Measurements from ENCODE around the gene CEP152. TPM values are rescaled to one million over a fixed set of nuclear protein-coding genes. Genes with fewer than 3 reads are reported as not detected.

Gene CEP152
- total RNA-seq, 4 donors from 2014 or later, result 4.2 to 10.5 (median 4.8) TPM

DNA sequence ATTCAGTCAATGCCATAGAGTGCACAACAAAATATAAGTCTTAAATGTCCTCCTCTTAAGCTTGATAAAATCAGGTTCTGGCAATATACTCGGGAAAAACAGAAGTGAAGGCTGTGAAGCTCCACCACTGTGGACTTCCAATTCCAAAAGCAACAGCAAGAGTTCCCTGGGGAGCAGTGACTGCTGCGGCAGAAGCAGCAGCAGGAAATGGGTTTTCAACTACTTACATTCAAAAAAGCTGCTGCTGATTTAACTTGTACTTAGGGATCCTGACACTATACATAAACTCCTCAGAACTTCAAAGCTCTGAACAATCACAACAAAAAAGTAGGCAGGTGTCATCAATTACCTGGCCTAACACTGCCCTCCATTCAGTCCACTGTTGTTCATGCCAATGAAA, 4.7 kb downstream of the CEP152 start:
- H3K36me3 ChIP-seq, result no peaks in the 10 kb centered on the region
- DNase-seq, result no peak
- no peak overlapping the region for H3K27ac ChIP-seq
- H3K27me3 ChIP-seq, result no peaks in the 10 kb centered on the region
- H3K9me3 ChIP-seq, result no peaks in the 10 kb centered on the region
- intact Hi-C loops (cut with DNase I; ENCODE audit: low total_unique reads), result no loop called here
- TF ChIP-seq POLR2A (IDR thresholded peaks at IDR 0.05), result no peak
- TF ChIP-seq, protein P1, sequence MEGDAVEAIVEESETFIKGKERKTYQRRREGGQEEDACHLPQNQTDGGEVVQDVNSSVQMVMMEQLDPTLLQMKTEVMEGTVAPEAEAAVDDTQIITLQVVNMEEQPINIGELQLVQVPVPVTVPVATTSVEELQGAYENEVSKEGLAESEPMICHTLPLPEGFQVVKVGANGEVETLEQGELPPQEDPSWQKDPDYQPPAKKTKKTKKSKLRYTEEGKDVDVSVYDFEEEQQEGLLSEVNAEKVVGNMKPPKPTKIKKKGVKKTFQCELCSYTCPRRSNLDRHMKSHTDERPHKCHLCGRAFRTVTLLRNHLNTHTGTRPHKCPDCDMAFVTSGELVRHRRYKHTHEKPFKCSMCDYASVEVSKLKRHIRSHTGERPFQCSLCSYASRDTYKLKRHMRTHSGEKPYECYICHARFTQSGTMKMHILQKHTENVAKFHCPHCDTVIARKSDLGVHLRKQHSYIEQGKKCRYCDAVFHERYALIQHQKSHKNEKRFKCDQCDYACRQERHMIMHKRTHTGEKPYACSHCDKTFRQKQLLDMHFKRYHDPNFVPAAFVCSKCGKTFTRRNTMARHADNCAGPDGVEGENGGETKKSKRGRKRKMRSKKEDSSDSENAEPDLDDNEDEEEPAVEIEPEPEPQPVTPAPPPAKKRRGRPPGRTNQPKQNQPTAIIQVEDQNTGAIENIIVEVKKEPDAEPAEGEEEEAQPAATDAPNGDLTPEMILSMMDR (IDR thresholded peaks at IDR 0.05), result no peak
- H3K4me3 ChIP-seq, result no peak overlapping the region
- no peaks in the 10 kb centered on the region for H3K4me1 ChIP-seq

DNA sequence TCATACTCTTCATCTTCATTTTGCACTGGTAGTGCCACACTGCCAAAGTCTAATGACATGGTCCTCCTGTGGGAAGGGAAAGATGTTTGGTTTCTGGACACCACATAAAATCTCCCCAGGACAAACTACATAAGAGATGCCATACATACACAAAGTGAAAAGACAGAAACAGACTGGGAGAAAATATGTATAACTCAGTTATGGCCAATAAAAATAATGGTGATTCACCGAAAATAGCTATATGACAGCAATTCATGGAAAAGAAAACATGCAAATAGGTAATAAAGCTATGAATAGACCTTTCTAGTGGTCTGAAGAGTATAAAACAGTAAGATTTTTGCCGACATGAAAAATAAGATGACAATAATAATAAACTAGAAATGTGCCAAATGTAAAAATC, 5.3 kb downstream of the CEP152 start:
- no peaks in the 10 kb centered on the region for H3K27me3 ChIP-seq
- no peaks in the 10 kb centered on the region for H3K4me1 ChIP-seq
- no peak for DNase-seq
- no peaks in the 10 kb centered on the region for H3K9me3 ChIP-seq
- H3K36me3 ChIP-seq, result no peaks in the 10 kb centered on the region
- no peak overlapping the region for H3K4me3 ChIP-seq
- no peak overlapping the region for H3K27ac ChIP-seq
- no peak for TF ChIP-seq POLR2A (IDR thresholded peaks at IDR 0.05)
- TF ChIP-seq, protein P1 (IDR thresholded peaks at IDR 0.05), result no peak
- intact Hi-C loops (cut with DNase I; ENCODE audit: low total_unique reads), result no loop called here

DNA sequence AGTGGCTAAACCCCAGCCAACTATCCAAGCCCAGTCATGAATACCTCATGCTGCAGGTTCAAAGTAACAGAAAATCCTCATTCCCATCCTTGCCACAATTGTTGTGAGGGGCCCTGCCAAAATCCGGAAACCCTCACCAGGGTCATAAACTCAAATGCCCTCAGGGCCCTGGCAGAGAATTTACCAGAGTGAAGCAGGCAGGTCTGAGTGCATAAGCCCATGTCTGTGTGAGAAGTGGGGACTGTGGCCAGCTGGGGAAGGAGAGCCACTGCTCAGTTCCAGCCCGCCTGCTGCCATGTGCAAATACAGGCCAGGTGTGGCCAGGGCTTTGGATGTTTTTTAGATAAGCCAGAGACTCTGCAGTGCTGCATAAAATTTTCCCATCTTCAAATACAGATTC, 7.0 kb downstream of the CEP152 start:
- no peaks in the 10 kb centered on the region for H3K36me3 ChIP-seq
- H3K27me3 ChIP-seq, result no peaks in the 10 kb centered on the region
- H3K9me3 ChIP-seq, result no peaks in the 10 kb centered on the region
- H3K27ac ChIP-seq, result no peak overlapping the region
- no peak overlapping the region for H3K4me3 ChIP-seq
- no peaks in the 10 kb centered on the region for H3K4me1 ChIP-seq
- no peak for TF ChIP-seq POLR2A (IDR thresholded peaks at IDR 0.05)
- TF ChIP-seq, protein P1 (IDR thresholded peaks at IDR 0.05), result no peak
- intact Hi-C loops (cut with DNase I; ENCODE audit: low total_unique reads), result no loop called here
- no peak for DNase-seq

DNA sequence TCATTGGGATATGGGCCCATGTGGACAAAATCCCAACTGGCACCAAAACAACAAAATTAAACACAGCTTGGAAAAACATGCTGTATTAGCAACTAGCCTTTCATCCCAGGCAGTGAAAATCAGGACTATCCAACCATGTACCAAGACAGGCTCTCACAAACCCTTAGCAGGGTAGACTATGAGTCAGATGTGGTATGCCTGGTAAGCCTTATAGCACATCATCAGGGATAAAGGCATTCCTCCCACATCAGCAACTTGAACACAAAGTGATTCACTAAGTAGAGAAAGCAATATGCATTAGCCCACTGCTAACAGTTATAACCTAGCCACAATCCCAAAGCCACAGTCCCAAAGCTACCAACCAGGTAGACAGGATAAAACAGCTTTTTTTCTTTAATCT, 8.0 kb downstream of the CEP152 start:
- intact Hi-C loops (cut with DNase I; ENCODE audit: low total_unique reads), result no loop called here
- no peaks in the 10 kb centered on the region for H3K27me3 ChIP-seq
- H3K9me3 ChIP-seq, result no peaks in the 10 kb centered on the region
- H3K36me3 ChIP-seq, result no peaks in the 10 kb centered on the region
- no peaks in the 10 kb centered on the region for H3K4me1 ChIP-seq
- no peak for TF ChIP-seq POLR2A (IDR thresholded peaks at IDR 0.05)
- TF ChIP-seq, protein P1 (IDR thresholded peaks at IDR 0.05), result no peak
- no peak overlapping the region for H3K4me3 ChIP-seq
- DNase-seq, result no peak
- H3K27ac ChIP-seq, result no peak overlapping the region

DNA sequence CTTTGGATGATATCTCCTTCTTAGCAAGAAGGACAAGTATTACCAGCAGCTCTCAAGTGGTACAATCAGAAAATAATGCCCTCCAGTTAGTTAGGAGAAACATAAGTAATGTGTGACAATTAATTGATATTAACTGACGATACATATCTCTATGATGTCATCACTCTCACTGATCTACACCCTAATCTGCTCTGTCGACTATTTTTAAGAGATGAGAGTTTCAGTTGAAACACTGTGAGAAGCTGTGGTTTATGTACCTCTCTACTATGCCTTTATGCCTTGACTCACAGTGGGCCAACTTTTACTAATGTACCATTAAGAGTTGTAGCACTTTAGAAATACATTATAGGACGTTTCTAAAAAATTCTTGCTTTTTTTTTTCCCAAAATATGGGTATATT, 8.6 kb downstream of the CEP152 start:
- no peaks in the 10 kb centered on the region for H3K27me3 ChIP-seq
- no peak overlapping the region for H3K27ac ChIP-seq
- no peaks in the 10 kb centered on the region for H3K4me1 ChIP-seq
- no peak for DNase-seq
- no peaks in the 10 kb centered on the region for H3K9me3 ChIP-seq
- no peaks in the 10 kb centered on the region for H3K36me3 ChIP-seq
- no peak overlapping the region for H3K4me3 ChIP-seq
- intact Hi-C loops (cut with DNase I; ENCODE audit: low total_unique reads), result no loop called here
- no peak for TF ChIP-seq POLR2A (IDR thresholded peaks at IDR 0.05)
- TF ChIP-seq, protein P1 (IDR thresholded peaks at IDR 0.05), result no peak

Measured in uterus (tissue), 4 donors.